Skin of body (tissue), 2 donors: Measurements from ENCODE around the gene UBXN7. TPM values are rescaled to one million over a fixed set of nuclear protein-coding genes. Genes with fewer than 3 reads are reported as not detected.
A peak's percentile ranks its signal among the peaks of the same experiment; 100 is the strongest.
"Not testable (repeated sequence)": the region's sequence is repeated elsewhere in the genome, so short reads cannot be mapped to it uniquely, and the experiment has no call there.

Source experiments
- DNase-seq: peaks from one replicate; lab custom pipeline; 2025; lab: John Stamatoyannopoulos, UW
- total RNA-seq: library from RNA; depleted of rRNA; stranded (reverse); fragments of >200 nt; gene quantifications from one replicate; pipeline ENCODE4 v1.2.3, GENCODE V29; 2014

UBXN7 gene
- total RNA-seq, 1 donor from 2014 or later = 29.8 TPM

- no peak for DNase-seq
These were observed 13.6 kb downstream of the UBXN7 start for GRCh38 chr3:196418601-196419000.

GRCh38 chr3:196414469-196414868 is 17.8 kb downstream of the UBXN7 start:
- DNase-seq = no peak

GRCh38 chr3:196412704-196413103 is 19.5 kb downstream of the UBXN7 start:
- no peak for DNase-seq

- no peak for DNase-seq
These were observed 22.8 kb downstream of the UBXN7 start for GRCh38 chr3:196409409-196409808.

- no peak for DNase-seq
These were observed 23.5 kb downstream of the UBXN7 start for GRCh38 chr3:196408565-196409300.

- peak; percentile 4 for DNase-seq
These were observed 25.3 kb downstream of the UBXN7 start for GRCh38 chr3:196406811-196407470.

GRCh38 chr3:196400331-196400730 is 31.9 kb downstream of the UBXN7 start:
- no peak for DNase-seq

GRCh38 chr3:196399485-196399945 is 32.7 kb downstream of the UBXN7 start:
- DNase-seq = no peak

GRCh38 chr3:196398782-196399181 is 33.4 kb downstream of the UBXN7 start:
- DNase-seq = no peak

GRCh38 chr3:196397941-196398340 is 34.3 kb downstream of the UBXN7 start:
- DNase-seq = no peak

GRCh38 chr3:196390116-196390515 is 42.1 kb downstream of the UBXN7 start:
- DNase-seq = no peak

GRCh38 chr3:196388956-196389355 is 43.3 kb downstream of the UBXN7 start:
- DNase-seq = no peak

GRCh38 chr3:196387941-196388340 is 44.3 kb downstream of the UBXN7 start:
- not testable (repeated sequence) for DNase-seq

GRCh38 chr3:196386797-196387196 is 45.4 kb downstream of the UBXN7 start:
- not testable (repeated sequence) for DNase-seq

- not testable (repeated sequence) for DNase-seq
These were observed 46.2 kb downstream of the UBXN7 start for GRCh38 chr3:196386034-196386433.

GRCh38 chr3:196385446-196385845 is 46.8 kb downstream of the UBXN7 start:
- not testable (repeated sequence) for DNase-seq

GRCh38 chr3:196378146-196378841 is 53.9 kb downstream of the UBXN7 start:
- no peak for DNase-seq

GRCh38 chr3:196377321-196377720 is 54.9 kb downstream of the UBXN7 start:
- DNase-seq = peak; percentile 46

- no peak for DNase-seq
These were observed 66.5 kb downstream of the UBXN7 start for GRCh38 chr3:196365736-196366135.

GRCh38 chr3:196360586-196360985 is 71.6 kb downstream of the UBXN7 start:
- DNase-seq = no peak

GRCh38 chr3:196358540-196358939 is 73.7 kb downstream of the UBXN7 start:
- not testable (repeated sequence) for DNase-seq

- DNase-seq = no peak
These were observed 74.3 kb downstream of the UBXN7 start for GRCh38 chr3:196357905-196358304.
